HCT116 (cell line): ENCODE results near the gene APLN. TPM values are rescaled to one million over a fixed set of nuclear protein-coding genes. Genes with fewer than 3 reads are reported as not detected.

Source experiments
- ATAC-seq: fragments of 200-7000 bp; cut with Tn5 transposase; 2 replicates; pipeline ENCODE4 v1.9.1; 2020; ENCODE audit warnings: mild to moderate bottlenecking, moderate library complexity
- BruUV-seq: library from RNA; stranded (reverse); fragments of 400-500 nt; replicated peaks from 2 replicates; lab custom pipeline; 2021; lab: Mats Ljungman, UMichigan
- CTCF ChIA-PET: fragments of 300-600 bp; sonication (Branson Sonifier 250); formaldehyde crosslinking; loops from one replicate; lab custom pipeline; 2021; ENCODE audit warnings: antibody characterized with exemption; lab: Charles Lee
- POLR2A ChIA-PET: fragments of 300-600, 350-600 bp; sonication (Branson Sonifier 250); formaldehyde crosslinking; loops from one replicate; lab custom pipeline; 2021; ENCODE audit warnings: antibody characterized with exemption; lab: Charles Lee
- RAD21 ChIA-PET, 2 experiments: fragments of 300-600 bp; sonication (Branson Sonifier 250); formaldehyde crosslinking; loops; one replicate each; lab custom pipeline; 2023; ENCODE audit warnings: low total read pairs in 2 of 2; ENCODE audit not compliant: uncharacterized antibody in 2 of 2, unreplicated experiment in 2 of 2, low non-redundant PET in 1 of 2; lab: Charles Lee
- DNase-seq: peaks from one replicate; pipeline ENCODE4 v3.0.0-alpha.2; 2010; ENCODE audit warnings: low read depth, low spot score
- H2AFZ ChIP-seq: fragments of 200-600 bp; shearing (Covaris generic), sonication (generic); 2 replicates; pipeline ENCODE4 v1.6.1; 2017; ENCODE audit warnings: low read depth, mixed run types, mixed read lengths, antibody characterized with exemption, low read length; ENCODE audit not compliant: poor library complexity, severe bottlenecking
- H3K27ac ChIP-seq: 2 replicates; pipeline ENCODE4 v1.5.1; 2012; ENCODE audit warnings: low read depth, low read length
- H3K27me3 ChIP-seq: fragments of 200-600 bp; sonication (generic); 2 replicates; pipeline ENCODE4 v1.6.1; 2016; ENCODE audit warnings: mixed run types, low read length, mixed read lengths; ENCODE audit not compliant: insufficient read depth
- H3K36me3 ChIP-seq, 2 experiments: fragments of 200-500 bp in 1 of 2; fragments of 200-600 bp in 1 of 2; sonication (Bioruptor generic) in 1 of 2; sonication (generic) in 1 of 2; 2 replicates each; pipeline versions ENCODE4 v1.5.1 to v1.6.1; 2014 to 2016; ENCODE audit warnings: low read length in 2 of 2, inconsistent platforms in 1 of 2, mixed read lengths in 1 of 2, mixed run types in 1 of 2; ENCODE audit not compliant: insufficient read depth in 2 of 2, control insufficient read depth in 1 of 2
- H3K4me1 ChIP-seq, 2 experiments: fragments of 200-600 bp in 1 of 2; sonication (generic) in 1 of 2; 2 replicates each; pipeline versions ENCODE4 v1.5.1 to v1.6.1; 2012 to 2017; ENCODE audit warnings: low read length in 2 of 2, inconsistent platforms in 1 of 2, mild to moderate bottlenecking in 1 of 2, mixed read lengths in 1 of 2, mixed run types in 1 of 2, moderate library complexity in 1 of 2; ENCODE audit not compliant: insufficient read depth in 2 of 2, control insufficient read depth in 1 of 2
- H3K4me2 ChIP-seq: fragments of 200-600 bp; sonication (generic); 2 replicates; pipeline ENCODE4 v1.6.1; 2017; ENCODE audit warnings: mixed run types, low read length, mixed read lengths
- H3K4me3 ChIP-seq, 2 experiments: fragments of 200-600 bp in 1 of 2; sonication (generic) in 1 of 2; replicated peaks in 1 of 2; 2 replicates each; pipeline ENCODE4 v1.5.1; 2011 to 2016; ENCODE audit warnings: low read length in 2 of 2, control low read depth in 1 of 2, low read depth in 1 of 2, mild to moderate bottlenecking in 1 of 2, mixed read lengths in 1 of 2, mixed run types in 1 of 2
- H3K79me2 ChIP-seq: fragments of 200-600 bp; sonication (generic); 2 replicates; pipeline ENCODE4 v1.6.1; 2017; ENCODE audit warnings: mild to moderate bottlenecking, mixed run types, low read length, moderate library complexity, mixed read lengths; ENCODE audit not compliant: insufficient read depth
- H3K9ac ChIP-seq: fragments of 200-600 bp; sonication (generic); 2 replicates; pipeline ENCODE4 v1.6.1; 2016; ENCODE audit warnings: low read length, mixed read lengths
- H3K9me2 ChIP-seq: fragments of 200-600 bp; sonication (generic), shearing (Covaris generic); 2 replicates; pipeline ENCODE4 v1.6.1; 2017; ENCODE audit warnings: mixed run types, mild to moderate bottlenecking, moderate library complexity; ENCODE audit not compliant: insufficient read depth
- H3K9me3 ChIP-seq, 2 experiments: fragments of 200-500 bp in 1 of 2; fragments of 200-600 bp in 1 of 2; sonication (Bioruptor generic) in 1 of 2; sonication (generic) in 1 of 2; 2 replicates each; pipeline ENCODE4 v1.6.1; 2014 to 2017; ENCODE audit warnings: low read length in 2 of 2, mixed read lengths in 2 of 2, inconsistent platforms in 1 of 2, low read depth in 1 of 2, mild to moderate bottlenecking in 1 of 2, mixed run types in 1 of 2, moderate library complexity in 1 of 2; ENCODE audit not compliant: control insufficient read depth in 1 of 2, insufficient read depth in 1 of 2
- H4K20me1 ChIP-seq: fragments of 200-600 bp; sonication (generic), shearing (Covaris generic); 2 replicates; pipeline ENCODE4 v1.6.1; 2017; ENCODE audit warnings: mixed run types, mild to moderate bottlenecking, moderate library complexity; ENCODE audit not compliant: insufficient read depth
- ATF3 ChIP-seq: IDR thresholded peaks from 2 replicates; pipeline ENCODE4 v1.6.1; 2012
- CBX3 ChIP-seq: IDR thresholded peaks from 2 replicates; pipeline ENCODE4 v1.6.1; 2012; ENCODE audit warnings: low read depth
- CEBPB ChIP-seq: IDR thresholded peaks from 2 replicates; pipeline ENCODE4 v1.6.1; 2012; ENCODE audit warnings: low read depth
- CTCF ChIP-seq, 3 experiments: fragments of 200-600 bp in 1 of 3; sonication (generic) in 1 of 3; IDR thresholded peaks in 2 of 3; conservative IDR thresholded peaks in 1 of 3; 2 replicates each; pipeline ENCODE4 v1.5.1; 2012 to 2017; ENCODE audit warnings: low read depth in 2 of 3, low read length in 2 of 3, antibody characterized with exemption in 1 of 3, borderline replicate concordance in 1 of 3, control low read depth in 1 of 3, mild to moderate bottlenecking in 1 of 3, mixed read lengths in 1 of 3, mixed run types in 1 of 3, moderate library complexity in 1 of 3; ENCODE audit not compliant: insufficient read depth in 1 of 3
- EGR1 ChIP-seq: IDR thresholded peaks from 2 replicates; pipeline ENCODE4 v1.6.1; 2012; ENCODE audit warnings: low read depth
- ELF1 ChIP-seq: IDR thresholded peaks from 2 replicates; pipeline ENCODE4 v1.6.1; 2012; ENCODE audit warnings: low read depth, borderline replicate concordance
- EZH2phosphoT487 ChIP-seq: fragments of 200-600 bp; IDR thresholded peaks from 2 replicates; pipeline ENCODE4 v1.6.1; 2018; ENCODE audit warnings: antibody characterized with exemption, borderline replicate concordance
- FOSL1 ChIP-seq: IDR thresholded peaks from 2 replicates; pipeline ENCODE4 v1.6.1; 2012; ENCODE audit warnings: low read depth
- MAX ChIP-seq: IDR thresholded peaks from 2 replicates; pipeline ENCODE4 v1.6.1; 2012
- POLR2A ChIP-seq: IDR thresholded peaks from 2 replicates; pipeline ENCODE4 v1.7.0; 2011; ENCODE audit warnings: borderline replicate concordance; ENCODE audit not compliant: insufficient read depth, insufficient read length; ENCODE audit errors: extremely low read depth
- RAD21 ChIP-seq: IDR thresholded peaks from 2 replicates; pipeline ENCODE4 v1.6.1; 2012; ENCODE audit warnings: low read depth, mild to moderate bottlenecking
- REST ChIP-seq: IDR thresholded peaks from 2 replicates; pipeline ENCODE4 v1.6.1; 2012; ENCODE audit warnings: low read depth
- SIN3A ChIP-seq: IDR thresholded peaks from 2 replicates; pipeline ENCODE4 v1.6.1; 2012; ENCODE audit warnings: low read depth
- SRF ChIP-seq: IDR thresholded peaks from 2 replicates; pipeline ENCODE4 v1.6.1; 2012; ENCODE audit warnings: low read depth
- TCF7L2 ChIP-seq: IDR thresholded peaks from 2 replicates; pipeline ENCODE4 v1.7.0; 2011; ENCODE audit warnings: borderline replicate concordance, inconsistent platforms; ENCODE audit not compliant: insufficient read depth, insufficient read length; ENCODE audit errors: extremely low read depth
- YY1 ChIP-seq: IDR thresholded peaks from 2 replicates; pipeline ENCODE4 v1.6.1; 2011; ENCODE audit warnings: low read length, low read depth, moderate library complexity, mild to moderate bottlenecking; ENCODE audit not compliant: insufficient replicate concordance; ENCODE audit errors: extremely low read depth
- ZBTB33 ChIP-seq: IDR thresholded peaks from 2 replicates; pipeline ENCODE4 v1.6.1; 2011; ENCODE audit warnings: mild to moderate bottlenecking, low read length, moderate library complexity; ENCODE audit not compliant: insufficient replicate concordance; ENCODE audit errors: extremely low read depth
- ZFX ChIP-seq: fragments of 450-650 bp; IDR thresholded peaks from 2 replicates; pipeline ENCODE4 v1.6.1; 2017
- ZNF274 ChIP-seq: fragments of 200-500 bp; sonication (Bioruptor generic); IDR thresholded peaks from 2 replicates; pipeline ENCODE4 v1.6.1; 2014; ENCODE audit warnings: mild to moderate bottlenecking, low read depth, low read length, inconsistent platforms
- intact Hi-C: fragments of 100-400 bp; cut with micrococcal nuclease; formaldehyde crosslinking; loops from 2 replicates; pipeline ENCODE4 v1.10.0; 2022
- total RNA-seq: library from RNA; stranded (reverse); gene quantifications from one replicate; pipeline ENCODE4 v1.2.1, GENCODE V29; 2021; ENCODE audit not compliant: unreplicated experiment

The APLN gene
- total RNA-seq, 1 experiment from 2014 or later: 0.22 TPM

GRCh38 chrX:129697204-129697829 lies 42.6 kb upstream of the APLN start:
- no peak overlapping the region for H2AFZ ChIP-seq
- POLR2A ChIA-PET: no interaction called here
- intact Hi-C loops: no loop called here
- no peak overlapping the region for H3K4me3 ChIP-seq
- no peaks in the 10 kb centered on the region for H3K9me2 ChIP-seq
- TF ChIP-seq RAD21 (no peak), MAX (no peak), EGR1 (no peak), CTCF (IDR thresholded peaks at IDR 0.05 in 2 of 3, conservative IDR thresholded peaks at IDR 0.05 in 1 of 3; ENCODE audit: borderline replicate concordance in 1 of 3, insufficient read depth in 1 of 3, low read depth in 2 of 3, low read length in 2 of 3) (no peak), SRF (no peak), ZFX (no peak), ZNF274 (no peak), EZH2phosphoT487 (no peak), ELF1 (no peak), YY1 (no peak), SIN3A (no peak), POLR2A (no peak), ATF3 (no peak), CEBPB (no peak), TCF7L2 (no peak), CBX3 (no peak), ZBTB33 (no peak), FOSL1 (no peak), REST (no peak)
- H3K9ac ChIP-seq: no peak overlapping the region
- H3K27me3 ChIP-seq: no peaks in the 10 kb centered on the region
- H3K79me2 ChIP-seq: no peaks in the 10 kb centered on the region
- ATAC-seq (no peak), DNase-seq (no peak)
- no peaks in the 10 kb centered on the region for H4K20me1 ChIP-seq
- CTCF ChIA-PET: no interaction called here
- BruUV-seq: no TSS peak
- no peak overlapping the region for H3K4me2 ChIP-seq
- H3K36me3 ChIP-seq: no peaks in the 10 kb centered on the region
- RAD21 ChIA-PET: no interaction called here
- peaks cover 0 to 6% of the 10 kb centered on the region in 2 experiments; a peak in 1 of 4 replicates for H3K4me1 ChIP-seq
- no peaks in the 10 kb centered on the region for H3K9me3 ChIP-seq
- no peak overlapping the region for H3K27ac ChIP-seq
